Urothelium cell line (cell line): ENCODE results near the gene LYG1.
"Not testable (repeated sequence)": the region's sequence is repeated elsewhere in the genome, so short reads cannot be mapped to it uniquely, and the experiment has no call there.

Experiments
- DNase-seq: peaks from one replicate; pipeline ENCODE4 v3.0.0; 2011; ENCODE audit warnings: low spot score, mixed read lengths
- FAIRE-seq: peaks from 2 replicates; lab custom pipeline; 2011; peaks lifted over from hg19 to GRCh38; lab: Jason Lieb, UNC

LYG1 gene

GRCh38 chr2:99301097-99301496 lies at the start of gene LYG1:
Gene LYG1, minus strand, starts transcription at chr2:99301197. Its CDS starts 5,527 bp downstream, at chr2:99295670.
- not testable (repeated sequence) for DNase-seq

DNA sequence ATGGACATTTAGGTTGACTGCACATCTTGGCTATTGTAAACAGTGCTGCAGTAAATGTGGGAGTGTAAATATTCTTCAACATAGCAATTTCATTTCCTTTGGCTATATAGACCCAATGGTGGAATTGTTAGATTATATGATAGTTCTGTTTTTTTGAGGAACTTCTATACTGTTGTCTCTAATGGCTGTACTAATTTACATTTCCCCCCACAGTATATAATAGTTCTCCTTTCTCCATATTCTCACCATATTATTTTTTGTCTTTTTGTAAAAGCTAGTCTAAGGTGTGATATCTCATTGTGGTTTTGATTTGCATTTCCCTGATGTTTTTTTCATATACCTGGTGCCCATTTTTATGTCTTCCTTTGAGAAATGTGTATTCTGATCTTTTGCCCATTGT lies 49.2 kb upstream of the LYG1 start:
- FAIRE-seq, result no peak

More at GRCh38 chr2:99301097-99301496, at the start of gene LYG1:
- not testable (repeated sequence) for FAIRE-seq

DNA sequence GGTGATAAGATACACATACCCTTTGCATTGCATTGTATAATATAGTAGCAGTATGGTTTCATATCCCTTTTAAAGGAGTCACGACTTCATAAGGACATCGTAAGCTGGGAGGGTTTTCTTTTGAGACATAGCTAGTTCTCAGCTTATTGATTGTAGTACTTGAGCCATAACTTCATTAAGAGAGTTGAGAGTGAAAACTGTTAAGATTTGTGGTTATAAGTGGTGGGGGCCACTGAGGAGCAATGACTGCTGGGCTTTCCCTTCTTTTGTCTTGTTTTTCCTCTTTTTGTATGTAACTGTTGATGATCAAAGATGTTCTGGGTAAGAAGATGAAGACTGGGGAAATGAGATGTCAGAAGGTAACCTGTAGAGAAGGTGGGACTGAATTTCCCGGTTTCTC lies 47.2 kb upstream of the LYG1 start:
- FAIRE-seq (no peak), DNase-seq (no peak)

More for the DNA sequence above, 49.2 kb upstream of the LYG1 start:
- DNase-seq, result no peak

- FAIRE-seq (no peak), DNase-seq (no peak)
Observed at GRCh38 chr2:99346218-99346617, 45.2 kb upstream of the LYG1 start.

- FAIRE-seq, DNase-seq: not testable (repeated sequence)
Observed at GRCh38 chr2:99345446-99345845, 44.4 kb upstream of the LYG1 start.

DNA sequence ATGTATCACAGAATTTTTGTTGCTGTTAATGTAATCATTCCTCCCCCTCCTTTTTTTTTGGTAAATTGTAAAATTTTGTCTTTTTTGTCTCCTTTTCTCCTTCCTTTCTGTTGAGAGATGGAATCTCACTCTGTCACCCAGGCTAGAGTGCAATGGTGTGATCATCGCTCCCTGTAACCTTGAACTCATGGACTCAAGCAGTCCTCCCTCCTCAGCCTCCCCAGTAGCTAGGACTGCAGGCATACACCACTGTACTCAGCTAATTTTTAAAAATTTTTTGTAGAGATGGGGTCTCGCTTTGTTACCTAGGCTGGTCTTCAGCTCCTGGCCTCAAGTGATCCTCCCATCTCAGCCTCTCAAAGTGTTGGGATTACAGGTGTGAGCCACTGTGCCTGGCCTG lies 41.5 kb upstream of the LYG1 start:
- no peak for DNase-seq
- FAIRE-seq, result no peak

- DNase-seq, result no peak
- FAIRE-seq, result no peak
Observed at GRCh38 chr2:99340669-99341236, 39.8 kb upstream of the LYG1 start.

DNA sequence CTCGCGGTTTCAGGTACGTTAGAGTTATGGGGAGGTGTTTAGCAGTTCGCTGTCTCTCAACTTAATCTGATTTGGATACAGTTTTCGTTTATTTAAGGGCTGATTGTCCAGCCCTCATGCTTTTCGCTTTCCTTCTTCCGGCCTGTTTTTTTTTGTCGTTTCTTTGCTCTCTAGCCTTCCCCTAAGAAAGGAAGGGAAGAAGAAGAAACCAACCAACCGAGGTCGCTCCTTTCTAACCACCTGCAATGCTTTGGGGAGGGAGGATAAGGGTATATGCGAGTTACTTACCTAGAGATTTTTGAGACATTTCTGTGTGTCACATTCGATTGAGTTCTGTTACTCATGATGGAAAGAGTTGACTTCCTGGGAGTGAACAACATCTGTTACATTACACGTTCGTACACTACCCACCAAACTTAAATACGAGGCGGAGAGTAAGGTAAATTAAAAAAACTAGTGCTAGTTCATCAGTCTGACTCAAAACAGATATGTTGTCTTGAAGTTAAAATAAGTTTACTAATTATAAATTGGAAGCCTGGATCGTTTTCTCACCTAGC lies 37.1 kb upstream of the LYG1 start:
- DNase-seq, result no peak
- FAIRE-seq, result no peak

DNA sequence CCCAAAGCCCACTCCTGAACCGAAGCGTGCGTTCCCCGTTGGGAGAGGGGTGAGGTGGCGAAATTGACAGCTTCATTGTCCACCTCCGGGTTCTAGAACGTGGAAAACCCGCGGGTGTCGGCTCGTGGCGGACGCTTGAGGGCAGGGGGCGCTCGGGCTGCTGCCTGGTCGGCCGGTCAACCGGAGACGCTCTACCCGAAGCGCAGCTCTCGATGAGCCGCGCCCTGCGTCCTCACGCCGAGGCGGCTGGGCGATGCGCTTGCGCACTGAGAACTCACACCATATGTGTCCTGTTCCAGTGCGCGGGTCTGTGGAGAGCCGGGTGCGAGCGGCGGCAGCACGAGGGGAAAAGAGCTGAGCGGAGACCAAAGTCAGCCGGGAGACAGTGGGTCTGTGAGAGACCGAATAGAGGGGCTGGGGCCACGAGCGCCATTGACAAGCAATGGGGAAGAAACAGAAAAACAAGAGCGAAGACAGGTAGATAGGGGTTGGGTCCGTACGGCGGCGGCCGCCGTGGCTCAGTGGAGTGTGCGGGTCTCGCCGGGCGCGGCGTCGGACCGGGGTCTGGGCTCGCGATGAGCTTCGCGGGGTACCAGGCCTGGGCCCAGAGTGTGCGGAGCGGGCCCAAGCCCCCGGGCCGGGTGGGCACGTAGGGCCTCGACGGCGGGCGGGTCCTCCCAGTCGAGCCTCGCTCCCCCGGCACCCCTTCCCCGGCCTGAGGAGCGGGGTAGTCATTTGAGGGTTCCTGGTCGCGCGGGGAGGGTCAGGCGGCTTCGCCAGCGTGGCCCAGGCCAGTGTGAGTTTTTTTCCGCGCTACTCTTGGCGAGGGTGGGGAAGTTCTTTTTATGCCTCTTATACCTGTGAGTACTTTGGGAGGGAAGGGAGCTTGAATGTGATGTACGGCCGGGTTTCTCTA lies 36.4 kb upstream of the LYG1 start, which contains the start of gene EIF5B:
Gene EIF5B, plus strand, starts transcription at position 277 of the 916 bp plus-strand sequence. Its CDS starts 166 bp downstream, at position 443.
- DNase-seq (peak; percentile 98), FAIRE-seq (peak; percentile 90)

DNA sequence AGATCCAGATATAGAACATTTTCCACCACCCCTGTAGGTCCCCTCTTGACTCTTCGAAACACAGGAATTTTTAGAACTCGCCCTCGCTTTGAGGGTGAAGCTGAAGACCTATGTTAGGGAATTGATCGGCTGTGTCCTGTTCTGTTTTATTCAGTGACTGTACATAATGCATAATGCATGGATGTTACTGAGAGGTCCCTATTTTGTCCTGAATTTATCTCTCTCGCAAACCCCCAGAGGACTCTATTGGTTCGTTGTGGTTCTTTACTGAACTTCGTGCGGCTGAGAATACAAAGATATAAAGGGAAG lies 35.8 kb upstream of the LYG1 start:
- DNase-seq (no peak), FAIRE-seq (no peak)

- peak; percentile 100 for DNase-seq
- peak; percentile 91 for FAIRE-seq
Observed at GRCh38 chr2:99335911-99336803, 35.2 kb upstream of the LYG1 start, which contains the start of gene TXNDC9. Gene TXNDC9, minus strand, starts transcription at chr2:99336333. Its CDS starts 3,123 bp downstream, at chr2:99333210.

GRCh38 chr2:99325384-99325783 lies 24.4 kb upstream of the LYG1 start:
- FAIRE-seq (no peak), DNase-seq (no peak)

DNA sequence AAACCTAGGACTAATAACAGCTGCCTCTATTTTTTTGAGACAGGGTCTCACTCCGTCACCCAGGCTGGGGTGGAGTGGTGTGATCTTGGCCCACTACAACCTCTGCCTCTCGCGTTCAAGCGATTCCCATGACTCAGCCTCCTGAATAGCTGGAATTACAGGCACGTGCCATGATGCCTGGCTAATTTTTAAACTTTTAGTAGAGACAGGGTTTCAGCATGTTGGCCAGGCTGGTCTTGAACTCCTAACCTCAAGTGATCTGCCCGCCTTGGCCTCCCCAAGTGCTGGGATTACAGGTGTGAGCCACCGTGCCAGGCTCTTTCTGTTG lies 16.8 kb upstream of the LYG1 start:
- FAIRE-seq, result not testable (repeated sequence)

GRCh38 chr2:99317161-99317872 lies 16.3 kb upstream of the LYG1 start:
- no peak for DNase-seq
- no peak for FAIRE-seq

More for the DNA sequence above, 16.8 kb upstream of the LYG1 start:
- DNase-seq, result not testable (repeated sequence)

- FAIRE-seq (no peak), DNase-seq (no peak)
Observed at GRCh38 chr2:99299580-99299979, 1.4 kb downstream of the LYG1 start.

- FAIRE-seq (no peak), DNase-seq (no peak)
Observed at GRCh38 chr2:99297994-99298393, 3.0 kb downstream of the LYG1 start.

GRCh38 chr2:99285526-99285925 lies 15.5 kb downstream of the LYG1 start:
- DNase-seq, result no peak
- no peak for FAIRE-seq

- FAIRE-seq (no peak), DNase-seq (no peak)
Observed at GRCh38 chr2:99279969-99280695, 20.9 kb downstream of the LYG1 start.

- FAIRE-seq, result peak; percentile 65
- peak; percentile 76 for DNase-seq
Observed at GRCh38 chr2:99278793-99279291, 22.2 kb downstream of the LYG1 start.
